Neural crest cell (in vitro differentiated cells): ENCODE data around the gene P2RX2. TPM values are rescaled to one million over a fixed set of nuclear protein-coding genes. Genes with fewer than 3 reads are reported as not detected.

ENCODE experiments used
- DNase-seq: peaks from one replicate; pipeline ENCODE4 v3.0.0; 2021; ENCODE audit warnings: low read depth, mixed read lengths, low spot score
- H3K27ac Mint-ChIP-seq: one replicate; pipeline ENCODE4 v1.8.0; 2021; ENCODE audit warnings: mild to moderate bottlenecking, mixed read lengths; ENCODE audit not compliant: unreplicated experiment
- H3K27me3 Mint-ChIP-seq: 2 replicates; pipeline ENCODE4 v1.8.0; 2021; ENCODE audit warnings: low read depth, mild to moderate bottlenecking, mixed read lengths
- H3K36me3 Mint-ChIP-seq: 2 replicates; pipeline ENCODE4 v1.8.0; 2021; ENCODE audit warnings: low read depth, mild to moderate bottlenecking, mixed read lengths
- H3K4me1 Mint-ChIP-seq: 2 replicates; pipeline ENCODE4 v1.8.0; 2021; ENCODE audit warnings: mixed read lengths
- H3K4me3 Mint-ChIP-seq: one replicate; pipeline ENCODE4 v1.8.0; 2021; ENCODE audit warnings: mild to moderate bottlenecking, mixed read lengths
- H3K9me3 Mint-ChIP-seq: 2 replicates; pipeline ENCODE4 v1.8.0; 2021; ENCODE audit warnings: mixed read lengths
- microRNA-seq: library from miRNA; unstranded; fragments of <30 nt; microRNA quantifications from one replicate; pipeline ENCODE4, GENCODE V29; 2020
- total RNA-seq: library from RNA; stranded (reverse); gene quantifications from 2 replicates; pipeline ENCODE4 v1.2.1, GENCODE V29; 2021
- TF ChIP-seq, protein P1 (sequence below): fragments of 200-600 bp; sonication (generic); conservative IDR thresholded peaks from 2 replicates; pipeline ENCODE4 v1.5.0; 2021; ENCODE audit warnings: antibody characterized with exemption, mild to moderate bottlenecking

P2RX2 gene
- total RNA-seq, 1 donor from 2014 or later = not detected

DNA sequence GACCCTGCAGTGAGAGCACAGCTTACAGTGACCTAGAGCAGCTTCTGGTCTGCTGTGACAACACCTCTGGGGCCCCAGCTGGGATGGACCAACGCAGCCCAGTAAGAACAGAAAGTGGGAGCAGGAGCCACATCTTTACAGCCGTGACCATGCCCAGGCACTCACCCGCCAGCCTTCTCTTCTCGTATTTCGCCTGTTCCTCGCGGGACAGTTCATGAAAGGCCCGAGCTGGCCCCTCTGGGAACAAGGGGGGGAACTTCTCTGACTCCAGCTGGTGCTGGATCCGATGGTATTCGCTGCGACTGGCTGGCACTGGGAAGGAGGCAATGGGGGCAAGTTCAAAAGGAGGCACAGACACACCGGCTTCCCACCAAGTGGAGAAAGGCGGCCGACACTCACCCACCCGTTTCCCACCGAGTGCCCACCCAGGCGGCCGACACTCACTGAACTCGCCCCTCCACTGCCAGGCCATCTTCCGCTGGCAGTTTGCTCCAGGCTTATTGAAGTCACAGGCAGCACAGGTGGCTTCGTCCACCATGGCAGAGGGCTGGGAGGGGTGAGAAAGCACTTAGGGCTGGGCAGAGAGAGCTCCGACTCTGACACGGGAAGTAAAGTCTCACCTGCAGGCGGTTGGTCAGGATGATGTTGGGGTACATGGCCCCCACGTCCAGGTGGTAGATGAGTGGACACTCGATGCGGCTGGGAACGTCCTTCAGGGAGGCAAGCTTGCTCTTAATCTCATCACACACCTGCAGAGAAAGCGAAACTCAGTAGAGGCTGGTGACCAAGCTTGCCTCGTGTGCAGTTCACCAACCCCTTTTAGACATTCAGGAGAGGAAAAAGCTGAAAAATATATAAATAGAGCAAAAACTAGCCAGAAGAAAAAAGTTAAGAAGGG lies 49.9 kb downstream of the P2RX2 start:
- Mint-ChIP-seq H3K27me3 (no peaks in the 10 kb centered on the region), H3K27ac (no peak overlapping the region), H3K4me1 (no peaks in the 10 kb centered on the region), H3K4me3 (no peak overlapping the region), H3K36me3 (peaks cover 25% of the 10 kb centered on the region), H3K9me3 (no peaks in the 10 kb centered on the region)
- no peak for DNase-seq
- TF ChIP-seq, protein P1, sequence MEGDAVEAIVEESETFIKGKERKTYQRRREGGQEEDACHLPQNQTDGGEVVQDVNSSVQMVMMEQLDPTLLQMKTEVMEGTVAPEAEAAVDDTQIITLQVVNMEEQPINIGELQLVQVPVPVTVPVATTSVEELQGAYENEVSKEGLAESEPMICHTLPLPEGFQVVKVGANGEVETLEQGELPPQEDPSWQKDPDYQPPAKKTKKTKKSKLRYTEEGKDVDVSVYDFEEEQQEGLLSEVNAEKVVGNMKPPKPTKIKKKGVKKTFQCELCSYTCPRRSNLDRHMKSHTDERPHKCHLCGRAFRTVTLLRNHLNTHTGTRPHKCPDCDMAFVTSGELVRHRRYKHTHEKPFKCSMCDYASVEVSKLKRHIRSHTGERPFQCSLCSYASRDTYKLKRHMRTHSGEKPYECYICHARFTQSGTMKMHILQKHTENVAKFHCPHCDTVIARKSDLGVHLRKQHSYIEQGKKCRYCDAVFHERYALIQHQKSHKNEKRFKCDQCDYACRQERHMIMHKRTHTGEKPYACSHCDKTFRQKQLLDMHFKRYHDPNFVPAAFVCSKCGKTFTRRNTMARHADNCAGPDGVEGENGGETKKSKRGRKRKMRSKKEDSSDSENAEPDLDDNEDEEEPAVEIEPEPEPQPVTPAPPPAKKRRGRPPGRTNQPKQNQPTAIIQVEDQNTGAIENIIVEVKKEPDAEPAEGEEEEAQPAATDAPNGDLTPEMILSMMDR = no peak

DNA sequence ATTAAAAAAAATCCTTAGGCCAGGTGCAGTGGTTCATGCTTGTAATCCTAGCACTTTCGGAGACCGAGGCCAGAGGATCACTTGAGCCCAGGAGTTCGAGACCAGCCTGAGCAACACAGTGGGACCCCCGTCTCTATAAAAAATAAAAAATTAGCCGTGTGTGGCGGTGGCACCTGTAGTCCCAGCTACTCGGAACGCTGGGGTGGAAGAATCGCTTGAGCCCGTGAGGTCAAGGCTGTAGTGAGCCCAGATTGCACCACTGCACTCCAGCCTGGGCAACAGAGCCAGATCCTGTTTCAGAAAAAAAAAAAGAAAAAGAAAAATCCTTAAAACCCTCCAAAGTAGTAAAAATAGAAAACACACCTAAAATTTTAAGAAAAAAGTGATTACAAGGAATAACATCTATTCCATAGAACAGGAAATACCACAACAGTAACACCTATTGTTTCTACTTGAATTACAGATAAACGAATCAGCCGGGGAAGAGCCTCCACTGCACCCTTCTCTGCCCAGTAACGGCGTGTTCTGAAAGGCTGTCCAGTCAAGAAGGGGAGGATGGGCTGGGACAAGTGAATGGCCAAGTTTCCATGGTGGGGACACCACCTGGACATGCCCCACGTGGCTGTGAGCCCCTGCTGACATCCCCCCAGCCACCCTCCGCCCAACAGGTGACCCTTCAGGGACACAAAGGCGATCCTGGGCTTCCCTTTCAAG lies 50.7 kb downstream of the P2RX2 start:
- no peak overlapping the region for H3K27ac Mint-ChIP-seq
- H3K36me3 Mint-ChIP-seq = peaks cover 28% of the 10 kb centered on the region
- no peaks in the 10 kb centered on the region for H3K4me1 Mint-ChIP-seq
- TF ChIP-seq, protein P1 = no peak
- no peaks in the 10 kb centered on the region for H3K9me3 Mint-ChIP-seq
- H3K27me3 Mint-ChIP-seq = no peaks in the 10 kb centered on the region
- no peak overlapping the region for H3K4me3 Mint-ChIP-seq
- DNase-seq = no peak

Small RNA genes within 50 kb of the gene (microRNA-seq; reads per million reads assigned to microRNA genes)
- 10.7 reads per million, percentile 20 among the genes with 10 or more reads in this experiment for gene MIR6763

Other genes starting within 250 kb of the P2RX2 start
- 118 and 121 TPM in 2 replicates for gene FBRSL1, start 128.6 kb upstream of the P2RX2 start, total RNA-seq
- gene LRCOL1, start 8.2 kb upstream of the P2RX2 start, total RNA-seq = 0.93 and 1.7 TPM in 2 replicates
- 168 and 174 TPM in 2 replicates for gene POLE, start 68.6 kb downstream of the P2RX2 start, total RNA-seq
- gene PXMP2, start 68.8 kb downstream of the P2RX2 start, total RNA-seq = 31.0 and 33.5 TPM in 2 replicates
- gene PGAM5, start 92.1 kb downstream of the P2RX2 start, total RNA-seq = 61.5 and 61.8 TPM in 2 replicates
- 93.4 and 100 TPM in 2 replicates for gene ANKLE2, start 143.1 kb downstream of the P2RX2 start, total RNA-seq
- gene GOLGA3, start 210.1 kb downstream of the P2RX2 start, total RNA-seq = 33.4 and 35.6 TPM in 2 replicates